ENCODE results near the gene RAMP1.

RAMP1 gene

DNA sequence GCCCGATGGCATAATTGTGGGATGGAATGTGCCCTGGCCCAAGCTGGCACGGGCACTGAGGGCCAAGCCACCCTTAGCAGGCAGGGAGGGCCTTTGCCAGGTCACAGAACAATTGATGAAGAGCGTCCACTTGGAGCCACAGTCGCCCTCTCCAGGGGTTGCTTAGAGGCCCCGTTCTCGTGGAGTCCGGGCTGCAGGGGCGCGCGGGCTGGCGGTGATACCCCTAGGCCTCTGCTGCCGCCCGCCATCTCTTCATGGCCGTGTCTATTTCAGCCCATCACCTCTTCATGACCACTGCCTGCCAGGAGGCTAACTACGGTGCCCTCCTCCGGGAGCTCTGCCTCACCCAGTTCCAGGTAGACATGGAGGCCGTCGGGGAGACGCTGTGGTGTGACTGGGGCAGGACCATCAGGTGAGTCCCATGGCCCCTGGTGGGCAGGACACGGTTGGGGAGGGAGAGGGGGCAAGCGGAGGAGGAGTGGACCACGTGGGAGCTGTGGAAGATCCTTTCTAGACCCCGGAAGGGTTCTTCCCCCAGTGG, 17.6 kb downstream of the RAMP1 start:
- no peak overlapping the region for H3K27ac Mint-ChIP-seq

GRCh38 chr2:237877576-237878307, 18.3 kb downstream of the RAMP1 start:
- ATAC-seq (replicated peaks) (no peak), DNase-seq (no peak)
- Mint-ChIP-seq H3K9me3 (no peaks in the 10 kb centered on the region), H3K4me1 (peaks cover 4 to 12% of the 10 kb centered on the region in 2 donors), H3K27me3 (peaks cover 15 to 21% of the 10 kb centered on the region in 2 donors), H3K27ac (no peak overlapping the region), H3K4me3 (no peak overlapping the region), H3K36me3 (no peaks in the 10 kb centered on the region)

More for the DNA sequence above, 17.6 kb downstream of the RAMP1 start:
- H3K4me1 Mint-ChIP-seq: peaks cover 4 to 12% of the 10 kb centered on the region in 2 donors
- H3K9me3 Mint-ChIP-seq: no peaks in the 10 kb centered on the region
- ATAC-seq (replicated peaks) (no peak), DNase-seq (no peak)
- H3K4me3 Mint-ChIP-seq: no peak overlapping the region
- no peaks in the 10 kb centered on the region for H3K36me3 Mint-ChIP-seq
- peaks cover 15 to 25% of the 10 kb centered on the region in 2 donors for H3K27me3 Mint-ChIP-seq

- no peak overlapping the region for H3K27ac Mint-ChIP-seq
- peaks cover 4 to 8% of the 10 kb centered on the region in 2 donors for H3K4me1 Mint-ChIP-seq
- peaks cover 15 to 18% of the 10 kb centered on the region in 2 donors for H3K27me3 Mint-ChIP-seq
- no peaks in the 10 kb centered on the region for H3K36me3 Mint-ChIP-seq
- DNase-seq (no peak), ATAC-seq (replicated peaks) (no peak)
- H3K9me3 Mint-ChIP-seq: no peaks in the 10 kb centered on the region
- H3K4me3 Mint-ChIP-seq: no peak overlapping the region
Observed at GRCh38 chr2:237878321-237879057, 19.1 kb downstream of the RAMP1 start.

DNA sequence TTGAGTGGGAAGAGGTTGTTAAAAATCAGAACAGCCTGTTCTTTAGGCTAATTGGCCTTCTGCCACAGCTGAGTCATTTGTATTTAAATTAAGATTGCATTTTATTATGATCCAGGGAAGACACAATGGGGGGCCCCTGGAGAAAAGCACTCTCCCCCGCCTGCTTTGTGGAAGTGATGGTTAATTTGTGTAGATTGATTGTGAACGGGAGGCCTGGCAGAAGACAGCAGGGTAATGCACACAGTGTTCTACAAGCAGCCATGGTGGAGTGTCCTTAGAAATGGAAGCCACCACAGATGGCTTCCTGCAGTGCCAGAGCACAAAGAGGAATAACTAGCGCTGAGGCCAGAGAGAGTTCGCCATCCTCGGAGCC, 19.6 kb downstream of the RAMP1 start:
- Mint-ChIP-seq H3K4me1 (peaks cover 0 to 3% of the 10 kb centered on the region in 2 donors), H3K27me3 (peaks cover 11 to 13% of the 10 kb centered on the region in 2 donors), H3K27ac (no peak overlapping the region), H3K9me3 (no peaks in the 10 kb centered on the region), H3K4me3 (no peak overlapping the region), H3K36me3 (no peaks in the 10 kb centered on the region)
- no peak for ATAC-seq (replicated peaks)
- DNase-seq: no peak

DNA sequence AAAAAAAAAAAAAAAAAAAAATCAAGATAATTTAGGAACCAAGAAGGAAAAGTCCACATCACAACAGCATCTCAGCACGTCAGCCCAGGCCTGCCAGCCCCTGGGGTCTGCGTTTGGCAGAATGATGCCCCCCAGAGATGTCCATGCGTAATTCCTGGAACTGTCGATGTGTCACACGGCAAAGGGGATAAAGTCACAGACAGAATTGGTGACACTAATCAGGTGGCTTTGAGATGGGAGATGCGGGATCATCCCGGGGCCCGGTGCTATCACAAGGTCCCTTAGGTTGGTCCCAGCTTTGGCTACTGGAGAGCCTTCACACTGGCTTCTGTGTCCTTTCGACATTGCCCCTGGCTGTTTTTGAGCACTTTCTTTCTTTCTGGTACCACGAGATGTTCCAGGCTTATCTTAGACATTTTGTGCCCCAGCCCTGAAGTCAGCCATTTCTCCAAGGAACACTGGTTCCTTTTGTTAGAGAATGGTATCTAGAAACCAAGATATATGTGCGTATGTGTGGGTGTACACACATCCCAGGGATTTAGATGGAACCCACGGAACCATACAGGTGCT, 20.7 kb downstream of the RAMP1 start:
- H3K4me1 Mint-ChIP-seq: no peaks in the 10 kb centered on the region
- no peak for DNase-seq
- H3K36me3 Mint-ChIP-seq: no peaks in the 10 kb centered on the region
- peaks cover 4 to 6% of the 10 kb centered on the region in 2 donors for H3K27me3 Mint-ChIP-seq
- no peak for ATAC-seq (replicated peaks)
- no peaks in the 10 kb centered on the region for H3K9me3 Mint-ChIP-seq
- H3K27ac Mint-ChIP-seq: no peak overlapping the region
- no peak overlapping the region for H3K4me3 Mint-ChIP-seq

- H3K4me3 Mint-ChIP-seq: no peak overlapping the region
- ATAC-seq (replicated peaks) (no peak), DNase-seq (no peak)
- no peaks in the 10 kb centered on the region for H3K4me1 Mint-ChIP-seq
- no peaks in the 10 kb centered on the region for H3K36me3 Mint-ChIP-seq
- H3K27ac Mint-ChIP-seq: no peak overlapping the region
- no peaks in the 10 kb centered on the region for H3K27me3 Mint-ChIP-seq
- no peaks in the 10 kb centered on the region for H3K9me3 Mint-ChIP-seq
Observed at GRCh38 chr2:237882510-237883481, 23.4 kb downstream of the RAMP1 start.

- no peak for DNase-seq
- no peak overlapping the region for H3K27ac Mint-ChIP-seq
- H3K4me1 Mint-ChIP-seq: no peaks in the 10 kb centered on the region
- no peaks in the 10 kb centered on the region for H3K9me3 Mint-ChIP-seq
- no peaks in the 10 kb centered on the region for H3K36me3 Mint-ChIP-seq
- no peak overlapping the region for H3K4me3 Mint-ChIP-seq
- H3K27me3 Mint-ChIP-seq: no peaks in the 10 kb centered on the region
- ATAC-seq (replicated peaks): no peak
Observed at GRCh38 chr2:237883951-237884446, 24.6 kb downstream of the RAMP1 start.

- Mint-ChIP-seq H3K4me3 (no peak overlapping the region), H3K27me3 (no peaks in the 10 kb centered on the region)
Observed at GRCh38 chr2:237884681-237885080, 25.3 kb downstream of the RAMP1 start.

DNA sequence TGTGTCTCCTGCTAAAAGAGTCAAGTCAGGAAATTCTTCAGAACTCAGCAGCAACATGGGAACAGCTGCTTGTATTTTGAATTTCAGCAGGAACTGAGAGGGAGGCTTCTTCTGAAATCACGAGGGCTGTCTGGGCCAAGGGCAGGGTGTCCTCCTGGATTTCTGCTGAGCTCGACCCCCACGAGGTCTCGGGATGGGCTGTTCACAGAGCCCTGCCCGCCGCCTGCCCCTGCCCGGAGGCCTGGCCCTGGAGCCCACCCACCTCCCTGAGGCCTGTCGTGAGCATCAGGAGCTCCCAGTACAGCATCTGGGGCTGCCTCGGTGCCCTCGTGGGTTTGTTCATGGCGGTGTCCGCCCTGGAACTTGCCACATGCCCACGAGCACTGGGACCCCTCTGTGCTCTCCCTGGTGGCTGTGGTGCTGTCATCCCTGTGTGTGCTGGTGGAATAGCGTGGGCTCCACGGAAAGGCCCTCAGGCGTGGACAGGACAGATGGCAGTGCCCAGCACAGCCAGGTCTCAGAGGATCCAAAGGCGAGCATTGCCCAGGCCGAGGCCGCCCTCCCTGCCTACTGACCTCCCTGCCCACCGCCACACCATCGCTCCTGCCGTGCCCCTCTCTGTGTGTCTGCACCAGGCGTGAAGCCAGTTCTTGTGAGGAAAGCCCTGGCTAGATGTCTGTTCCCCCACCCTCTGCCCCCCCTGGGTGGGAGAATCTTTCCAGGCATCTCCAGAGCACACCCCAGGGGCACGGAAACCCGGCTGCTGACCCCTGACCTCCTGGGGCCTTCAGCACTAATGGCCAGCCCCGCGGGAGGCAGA, 25.9 kb downstream of the RAMP1 start:
- Mint-ChIP-seq H3K4me3 (no peak overlapping the region), H3K27me3 (no peaks in the 10 kb centered on the region), H3K36me3 (no peaks in the 10 kb centered on the region), H3K27ac (no peak overlapping the region), H3K9me3 (no peaks in the 10 kb centered on the region), H3K4me1 (peaks cover 0 to 6% of the 10 kb centered on the region in 2 donors)
- DNase-seq: no peak
- no peak for ATAC-seq (replicated peaks)

More at GRCh38 chr2:237884681-237885080, 25.3 kb downstream of the RAMP1 start:
- DNase-seq (no peak), ATAC-seq (replicated peaks) (no peak)
- H3K27ac Mint-ChIP-seq: no peak overlapping the region
- H3K9me3 Mint-ChIP-seq: no peaks in the 10 kb centered on the region
- H3K36me3 Mint-ChIP-seq: no peaks in the 10 kb centered on the region
- peaks cover 0 to under 1% of the 10 kb centered on the region in 2 donors for H3K4me1 Mint-ChIP-seq

- no peak overlapping the region for H3K27ac Mint-ChIP-seq
- ATAC-seq (replicated peaks): no peak
Observed at GRCh38 chr2:237885931-237886684, 26.7 kb downstream of the RAMP1 start.

DNA sequence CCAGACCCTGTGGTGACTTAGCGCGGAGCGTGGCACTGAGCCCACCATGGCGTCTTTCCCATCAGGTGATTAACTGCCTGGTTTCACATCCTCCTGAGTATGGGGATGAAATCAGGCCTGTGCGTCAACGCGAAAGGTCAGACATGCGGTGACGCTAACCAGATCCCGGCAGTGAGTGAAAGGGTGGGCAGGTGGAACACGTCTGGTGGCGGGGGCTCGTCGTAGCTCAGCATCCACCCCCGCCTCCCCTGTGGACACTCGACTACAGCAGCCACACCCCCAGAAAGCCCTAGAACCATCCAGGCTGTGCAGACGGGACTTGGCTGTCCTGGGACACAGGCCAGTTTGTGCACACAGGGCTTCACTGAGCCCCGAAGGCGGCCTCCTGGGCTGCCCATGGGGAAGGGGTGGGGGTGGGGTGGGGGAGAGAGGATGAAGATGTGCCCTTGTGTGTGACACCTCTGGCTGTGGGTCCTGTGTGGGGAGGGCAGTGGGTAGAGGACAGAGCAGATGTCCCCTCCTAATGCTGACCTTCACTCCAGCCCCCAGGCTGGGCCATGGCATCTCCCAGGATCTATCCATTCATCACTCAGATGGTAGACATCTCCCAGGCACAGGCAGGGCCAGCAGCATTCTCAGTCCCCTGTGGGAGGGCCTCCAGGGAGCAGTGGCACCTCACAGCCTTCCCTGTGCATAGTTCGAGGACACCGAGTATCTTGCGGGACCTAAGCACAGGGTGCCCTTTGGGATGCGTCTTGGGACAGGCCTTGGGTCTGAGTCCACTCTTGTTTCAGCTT, 27.5 kb downstream of the RAMP1 start:
- H3K4me1 Mint-ChIP-seq: peaks cover 5 to 19% of the 10 kb centered on the region in 2 donors
- no peak overlapping the region for H3K4me3 Mint-ChIP-seq
- no peaks in the 10 kb centered on the region for H3K9me3 Mint-ChIP-seq
- DNase-seq (no peak), ATAC-seq (replicated peaks) (peak in 1 of 2 donors; percentile 11)
- no peaks in the 10 kb centered on the region for H3K36me3 Mint-ChIP-seq
- H3K27me3 Mint-ChIP-seq: no peaks in the 10 kb centered on the region
- H3K27ac Mint-ChIP-seq: no peak overlapping the region

More at GRCh38 chr2:237885931-237886684, 26.7 kb downstream of the RAMP1 start:
- Mint-ChIP-seq H3K4me3 (no peak overlapping the region), H3K9me3 (no peaks in the 10 kb centered on the region), H3K4me1 (peaks cover 5 to 14% of the 10 kb centered on the region in 2 donors), H3K36me3 (no peaks in the 10 kb centered on the region), H3K27me3 (no peaks in the 10 kb centered on the region)
- no peak for DNase-seq

DNA sequence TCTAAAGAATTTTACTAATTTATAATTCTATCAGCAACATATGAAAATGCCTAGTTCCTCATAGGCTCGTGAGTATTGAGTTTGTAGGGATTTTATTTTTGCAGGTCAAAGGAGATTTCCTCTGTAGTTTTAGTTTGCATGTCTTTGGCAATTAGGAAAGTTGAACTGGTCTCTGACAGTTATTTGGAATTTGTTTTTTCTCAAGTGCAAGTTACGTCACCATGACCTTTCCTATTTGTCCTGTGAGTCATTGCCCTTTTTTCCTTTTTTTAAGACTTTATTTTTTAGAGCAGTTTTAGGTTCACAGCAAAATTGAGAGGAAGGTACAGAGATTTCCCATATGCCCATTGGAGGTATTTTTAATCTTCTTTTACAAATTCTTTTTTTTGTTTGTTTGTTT, 29.0 kb downstream of the RAMP1 start:
- no peak overlapping the region for H3K27ac Mint-ChIP-seq
- peaks cover 8 to 24% of the 10 kb centered on the region in 2 donors for H3K4me1 Mint-ChIP-seq
- ATAC-seq (replicated peaks): peak; percentile 26 to 35
- no peak overlapping the region for H3K4me3 Mint-ChIP-seq
- no peaks in the 10 kb centered on the region for H3K36me3 Mint-ChIP-seq
- no peaks in the 10 kb centered on the region for H3K9me3 Mint-ChIP-seq
- H3K27me3 Mint-ChIP-seq: no peaks in the 10 kb centered on the region
- DNase-seq: no peak

All from stimulated activated naive B cell treated with anti-CD40 and anti-IgM and Interleukin-4, amounts not matched to agents 10 μg/mL and 1 μg/mL and 100 μg/mL, for 72 hours (primary cell).